ENCODE measurements around the gene ACSF3.

The ACSF3 gene

GRCh38 chr16:89093602-89094251 is at the start of gene ACSF3:
Gene ACSF3 (plus strand): TSS chr16:89093852. CDS start chr16:89100682, 6,830 bp downstream.
- DNase-seq (ENCODE audit: low spot score) (peak; percentile 90), FAIRE-seq (peak; percentile 5)

GRCh38 chr16:89044418-89045180 is 49.1 kb upstream of the ACSF3 start:
- DNase-seq (ENCODE audit: low spot score) (no peak), FAIRE-seq (no peak)

- FAIRE-seq, result no peak
Measured at GRCh38 chr16:89045181-89045815, 48.4 kb upstream of the ACSF3 start.

GRCh38 chr16:89045881-89046280 is 47.8 kb upstream of the ACSF3 start:
- DNase-seq (ENCODE audit: low spot score) (no peak), FAIRE-seq (peak; percentile 98)

More at GRCh38 chr16:89045181-89045815, 48.4 kb upstream of the ACSF3 start:
- no peak for DNase-seq (ENCODE audit: low spot score)

GRCh38 chr16:89046491-89046890 is 47.2 kb upstream of the ACSF3 start:
- DNase-seq (ENCODE audit: low spot score), result no peak
- no peak for FAIRE-seq

- FAIRE-seq (no peak), DNase-seq (ENCODE audit: low spot score) (no peak)
Measured at GRCh38 chr16:89047331-89048089, 46.1 kb upstream of the ACSF3 start.

GRCh38 chr16:89048090-89048725 is 45.4 kb upstream of the ACSF3 start:
- DNase-seq (ENCODE audit: low spot score) (no peak), FAIRE-seq (no peak)

- DNase-seq (ENCODE audit: low spot score) (no peak), FAIRE-seq (no peak)
Measured at GRCh38 chr16:89048871-89049422, 44.7 kb upstream of the ACSF3 start.

GRCh38 chr16:89049484-89050118 is 44.1 kb upstream of the ACSF3 start:
- FAIRE-seq, result no peak
- DNase-seq (ENCODE audit: low spot score), result no peak

GRCh38 chr16:89050119-89050867 is 43.4 kb upstream of the ACSF3 start:
- FAIRE-seq (no peak), DNase-seq (ENCODE audit: low spot score) (no peak)

- no peak for FAIRE-seq
- DNase-seq (ENCODE audit: low spot score), result no peak
Measured at GRCh38 chr16:89050868-89051311, 42.8 kb upstream of the ACSF3 start.

- peak; percentile 35 for FAIRE-seq
Measured at GRCh38 chr16:89051521-89052166, 42.0 kb upstream of the ACSF3 start.

GRCh38 chr16:89052191-89052889 is 41.3 kb upstream of the ACSF3 start:
- no peak for FAIRE-seq
- peak; percentile 52 for DNase-seq (ENCODE audit: low spot score)

More at GRCh38 chr16:89051521-89052166, 42.0 kb upstream of the ACSF3 start:
- DNase-seq (ENCODE audit: low spot score), result no peak

GRCh38 chr16:89052890-89053724 is 40.5 kb upstream of the ACSF3 start:
- DNase-seq (ENCODE audit: low spot score) (peak; percentile 88), FAIRE-seq (peak; percentile 95)

- DNase-seq (ENCODE audit: low spot score), result no peak
- FAIRE-seq, result no peak
Measured at GRCh38 chr16:89053725-89054029, 40.0 kb upstream of the ACSF3 start.

- no peak for FAIRE-seq
- DNase-seq (ENCODE audit: low spot score), result no peak
Measured at GRCh38 chr16:89054261-89054661, 39.4 kb upstream of the ACSF3 start.

GRCh38 chr16:89054714-89055113 is 38.9 kb upstream of the ACSF3 start:
- FAIRE-seq (no peak), DNase-seq (ENCODE audit: low spot score) (no peak)

GRCh38 chr16:89055313-89055712 is 38.3 kb upstream of the ACSF3 start:
- DNase-seq (ENCODE audit: low spot score) (no peak), FAIRE-seq (no peak)
